GM12878 (cell line): ENCODE data around the gene PRKCE. TPM values are rescaled to one million over a fixed set of nuclear protein-coding genes. Genes with fewer than 3 reads are reported as not detected.

Experiments
- ATAC-seq: fragments of 200-7000 bp; cut with Tn5 transposase; 3 replicates; pipeline ENCODE4 v1.9.1; 2020; ENCODE audit warnings: mild to moderate bottlenecking, moderate library complexity
- BruUV-seq: library from RNA; stranded (reverse); fragments of 400-500 nt; replicated peaks from 2 replicates; lab custom pipeline; 2021; lab: Mats Ljungman, UMichigan
- CTCF ChIA-PET: fragments of 300-600 bp; sonication (Branson Sonifier 250); formaldehyde crosslinking; extraction: SDS; loops from one replicate; lab custom pipeline; 2021; ENCODE audit warnings: inconsistent platforms; lab: Yijun Ruan, JAX
- POLR2A ChIA-PET: fragments of 350-600 bp; formaldehyde crosslinking; extraction: SDS; loops from one replicate; lab custom pipeline; 2021; ENCODE audit warnings: inconsistent platforms; lab: Charles Lee
- RAD21 ChIA-PET: fragments of 300-600 bp; sonication (Branson Sonifier 250); formaldehyde crosslinking; loops from one replicate; lab custom pipeline; 2023; ENCODE audit warnings: antibody characterized with exemption; ENCODE audit not compliant: unreplicated experiment; lab: Charles Lee
- SMC1A ChIA-PET: fragments of 300-600 bp; sonication (Branson Sonifier 250); formaldehyde crosslinking; loops from one replicate; lab custom pipeline; 2023; ENCODE audit not compliant: unreplicated experiment, uncharacterized antibody; lab: Charles Lee
- DNase-seq: peaks from one replicate; pipeline ENCODE4 v3.0.0-alpha.2; 2011; ENCODE audit warnings: low read depth, low spot score
- FAIRE-seq: peaks from 3 replicates; lab custom pipeline; 2011; peaks lifted over from hg19 to GRCh38; lab: Jason Lieb, UNC
- H2AFZ ChIP-seq: 2 replicates; pipeline ENCODE4 v1.6.0; 2011; ENCODE audit warnings: low read depth, low read length, control low read depth; ENCODE audit not compliant: control insufficient read depth
- H3K27ac ChIP-seq: 2 replicates; pipeline ENCODE4 v1.5.1; 2011; ENCODE audit warnings: control low read depth; ENCODE audit not compliant: control insufficient read depth, insufficient read depth
- H3K27me3 ChIP-seq, 2 experiments: replicated peaks in 1 of 2; 2 replicates each; pipeline versions ENCODE4 v1.6.0 to v1.6.1; 2011; ENCODE audit warnings: low read length in 1 of 2; ENCODE audit not compliant: control insufficient read depth in 2 of 2, insufficient read depth in 2 of 2
- H3K36me3 ChIP-seq, 2 experiments: 2 replicates each; pipeline ENCODE4 v1.5.1; 2011; ENCODE audit warnings: low read length in 1 of 2; ENCODE audit not compliant: control insufficient read depth in 2 of 2, insufficient read depth in 2 of 2
- H3K4me1 ChIP-seq: 2 replicates; pipeline ENCODE4 v1.6.1; 2011; ENCODE audit warnings: mild to moderate bottlenecking, low read length, moderate library complexity, mixed read lengths; ENCODE audit not compliant: control insufficient read depth, insufficient read depth
- H3K4me2 ChIP-seq: 2 replicates; pipeline ENCODE4 v1.6.0; 2011; ENCODE audit warnings: control low read depth; ENCODE audit not compliant: control insufficient read depth, insufficient read depth
- H3K4me3 ChIP-seq: fragments of 200-600 bp; sonication (generic); 2 replicates; pipeline ENCODE4 v1.5.1; 2016
- H3K79me2 ChIP-seq: 2 replicates; pipeline ENCODE4 v1.6.0; 2011; ENCODE audit warnings: low read length; ENCODE audit not compliant: control insufficient read depth, insufficient read depth
- H3K9ac ChIP-seq: 2 replicates; pipeline ENCODE4 v1.8.0; 2011; ENCODE audit warnings: low read length, control low read depth, mixed read lengths; ENCODE audit not compliant: control insufficient read depth, insufficient read depth
- H3K9me3 ChIP-seq: replicated peaks from 3 replicates; pipeline ENCODE4 v1.5.1; 2011; ENCODE audit warnings: mild to moderate bottlenecking, low read length; ENCODE audit not compliant: control insufficient read depth, insufficient read depth
- H4K20me1 ChIP-seq: 2 replicates; pipeline ENCODE4 v1.6.0; 2011; ENCODE audit not compliant: control insufficient read depth, insufficient read depth
- BCL3 ChIP-seq: IDR thresholded peaks from 2 replicates; pipeline ENCODE4 v1.6.1; 2011; ENCODE audit warnings: borderline replicate concordance, low read depth, mild to moderate bottlenecking, moderate library complexity, low read length; ENCODE audit not compliant: insufficient read depth, poor library complexity, severe bottlenecking
- CBFB ChIP-seq: IDR thresholded peaks from 2 replicates; pipeline ENCODE4 v1.6.1; 2016; ENCODE audit warnings: antibody characterized with exemption, low read depth
- HSF1 ChIP-seq: fragments of 150-350 bp; IDR thresholded peaks from 2 replicates; pipeline ENCODE4 v1.6.1; 2014; ENCODE audit warnings: mild to moderate bottlenecking, low read depth, low read length
- PKNOX1 ChIP-seq: fragments of 450-650 bp; IDR thresholded peaks from 2 replicates; pipeline ENCODE4 v1.6.1; 2016; ENCODE audit warnings: mild to moderate bottlenecking
- POLR2AphosphoS5 ChIP-seq: IDR thresholded peaks from 2 replicates; pipeline ENCODE4 v1.6.1; 2011; ENCODE audit warnings: mild to moderate bottlenecking, low read length, inconsistent platforms
- REST ChIP-seq: IDR thresholded peaks from 2 replicates; pipeline ENCODE4 v1.6.1; 2012; ENCODE audit warnings: mild to moderate bottlenecking, low read depth, low read length
- RUNX3 ChIP-seq: IDR thresholded peaks from 2 replicates; pipeline ENCODE4 v1.6.1; 2012; ENCODE audit warnings: low read length, inconsistent platforms
- ZNF24 ChIP-seq: fragments of 450-650 bp; IDR thresholded peaks from 2 replicates; pipeline ENCODE4 v1.6.1; 2017; ENCODE audit warnings: antibody characterized with exemption, mild to moderate bottlenecking
- ZNF687 ChIP-seq: fragments of 450-650 bp; IDR thresholded peaks from 2 replicates; pipeline ENCODE4 v1.6.1; 2017; ENCODE audit warnings: mild to moderate bottlenecking, moderate library complexity
- WGBS: methylation state at CpG from one replicate; pipeline ENCODE4 v1.1.6; 2016; ENCODE audit warnings: low lambda C conversion rate; ENCODE audit not compliant: insufficient replicate concordance, insufficient coverage; ENCODE audit errors: missing lambda C conversion rate; 5-methylcytosine and 5-hydroxymethylcytosine counted together
- in situ Hi-C: fragments of 300-500 bp; cut with MboI; formaldehyde crosslinking; loops from 9 replicates; pipeline ENCODE4 v1.14.3; 2018; ENCODE audit warnings: mixed read lengths
- intact Hi-C: fragments of 100-400 bp; cut with micrococcal nuclease; formaldehyde crosslinking; loops from one replicate; pipeline ENCODE4 v1.14.2; 2022; ENCODE audit not compliant: unreplicated experiment
- polyA plus RNA-seq, 11 experiments: library from polyadenylated mRNA; depleted of rRNA in 4 of 11; unstranded in 6 of 11; stranded (reverse) in 5 of 11; fragments of >200 nt; fragmentation: Nextera tagmentation in 4 of 11; fragmentation: Illumina TruSeq in 1 of 11; extraction: Ambion mirVana in 4 of 11; extraction: Trizol in 1 of 11; gene quantifications; 1 replicate in 1 of 11; 2 replicates in 10 of 11; pipeline versions ENCODE4 v1.2.1 to v1.2.3, GENCODE V29; 2011 to 2016; ENCODE audit warnings: inconsistent platforms in 2 of 11, missing spikeins in 2 of 11, low read depth in 1 of 11
- total RNA-seq, 4 experiments: library from RNA; depleted of rRNA in 3 of 4; stranded (reverse); fragments of >200 nt in 3 of 4; fragmentation: Illumina TruSeq in 1 of 4; extraction: Trizol in 1 of 4; gene quantifications; 2 replicates each; pipeline versions ENCODE4 v1.2.1 to v1.2.3, GENCODE V29; 2013 to 2021

PRKCE gene
- total and polyA plus RNA-seq, 10 of the 15 experiments (the other 5 are each of a cell fraction or from before 2014, with no cell fraction given) = 2.6 to 28.2 (median 11.3) TPM

- RAD21 ChIA-PET = interaction anchor here (1.2 to 11.2 kb wide), 14 partner anchors 14 to 188 kb away, joined by 3 to 111 read pairs (median 16); partner anchors contain the start of gene PRKCE
- no peaks in the 10 kb centered on the region for H4K20me1 ChIP-seq
- ATAC-seq = peak; percentile 5
- H3K9ac ChIP-seq = peak overlapping the region; percentile 68
- peak overlapping the region; percentile 10; the same call in 1 of the 2 replicates for H3K4me3 ChIP-seq
- CTCF ChIA-PET = interaction anchor here (0.9 to 5.0 kb wide), 10 partner anchors 15 to 191 kb away, joined by 3 to 51 read pairs (median 4); partner anchors contain the start of gene PRKCE
- peak overlapping the region; percentile 86 for H3K27ac ChIP-seq
- no peaks in the 10 kb centered on the region for H3K27me3 ChIP-seq
- H3K9me3 ChIP-seq = no peaks in the 10 kb centered on the region
- FAIRE-seq = no peak
- BruUV-seq = no TSS peak
- intact Hi-C loops = loop anchor here (2.0 kb wide), 4 partner anchors 99 to 195 kb away; partner anchors contain the start of gene PRKCE
- WGBS = 76% methylated on average over 7 of the region's 7 CpGs
- peaks cover 15% of the 10 kb centered on the region for H3K79me2 ChIP-seq
- peak overlapping the region; percentile 92 for H3K4me2 ChIP-seq
- no peaks in the 10 kb centered on the region for H3K36me3 ChIP-seq
- no peak for DNase-seq
- in situ Hi-C loops = no loop called here
- SMC1A ChIA-PET = interaction anchor here (0.6 to 15.3 kb wide), 14 partner anchors 9 to 204 kb away, joined by 3 to 246 read pairs (median 26); partner anchors contain the start of gene PRKCE
- POLR2A ChIA-PET = interaction anchor here (0.9 to 11.1 kb wide), 5 partner anchors 13 to 186 kb away, joined by 3 to 77 read pairs (median 12); partner anchors contain the start of gene PRKCE
- H2AFZ ChIP-seq = no peak overlapping the region
- peaks cover 91% of the 10 kb centered on the region for H3K4me1 ChIP-seq
- TF ChIP-seq RUNX3 (no peak), BCL3 (peak; percentile 33), ZNF24 (peak; percentile 81), REST (no peak), CBFB (0 out of 2 replicates have a peak, but pooled peaks have one; percentile 34), HSF1 (no peak), ZNF687 (peak; percentile 64), PKNOX1 (no peak), POLR2AphosphoS5 (peak; percentile 65)
These were observed 186.4 kb downstream of the PRKCE start for GRCh38 chr2:45837812-45838341.
